PC-3 (cell line): ENCODE results near the gene VTN. TPM values are rescaled to one million over a fixed set of nuclear protein-coding genes. Genes with fewer than 3 reads are reported as not detected.

ENCODE experiments used
- ATAC-seq: fragments of 200-7000 bp; cut with Tn5 transposase; 2 replicates; pipeline ENCODE4 v1.9.1; 2020; ENCODE audit warnings: mild to moderate bottlenecking, moderate library complexity
- BruUV-seq: library from RNA; stranded (reverse); fragments of 400-500 nt; replicated peaks from 2 replicates; lab custom pipeline; 2021; lab: Mats Ljungman, UMichigan
- CTCF ChIA-PET: fragments of 300-600 bp; sonication (Branson Sonifier 250); formaldehyde crosslinking; loops from one replicate; lab custom pipeline; 2022; ENCODE audit warnings: antibody characterized with exemption; lab: Charles Lee
- POLR2A ChIA-PET: fragments of 300-600 bp; sonication (Branson Sonifier 250); formaldehyde crosslinking; loops from one replicate; lab custom pipeline; 2022; ENCODE audit warnings: antibody characterized with exemption; ENCODE audit not compliant: unreplicated experiment; lab: Charles Lee
- DNase-seq: peaks from one replicate; pipeline ENCODE4 v3.0.0-alpha.2; 2015
- H2AFZ ChIP-seq: fragments of 300-600 bp; sonication (generic); 2 replicates; pipeline ENCODE4 v1.6.0; 2016; ENCODE audit warnings: antibody characterized with exemption, low read length
- H3F3A ChIP-seq: fragments of 300-600 bp; sonication (generic); one replicate; pipeline ENCODE4 v1.6.0; 2017; ENCODE audit warnings: antibody characterized with exemption, low read length, control low read depth, mild to moderate bottlenecking; ENCODE audit not compliant: unreplicated experiment
- H3K27ac ChIP-seq: fragments of 300-600 bp; sonication (generic); 2 replicates; pipeline ENCODE4 v1.5.1; 2016; ENCODE audit warnings: mild to moderate bottlenecking, low read length
- H3K27me3 ChIP-seq: fragments of 300-600 bp; sonication (generic); 2 replicates; pipeline ENCODE4 v1.6.1; 2016; ENCODE audit warnings: low read length, mixed read lengths
- H3K36me3 ChIP-seq: fragments of 300-600 bp; sonication (generic); 2 replicates; pipeline ENCODE4 v1.6.1; 2016; ENCODE audit warnings: low read depth, mixed run types, low read length, mixed read lengths
- H3K4me1 ChIP-seq: fragments of 300-600 bp; sonication (generic); 2 replicates; pipeline ENCODE4 v1.5.1; 2016; ENCODE audit warnings: low read length; ENCODE audit not compliant: insufficient read depth
- H3K4me2 ChIP-seq: fragments of 300-600 bp; sonication (generic); 2 replicates; pipeline ENCODE4 v1.6.0; 2016; ENCODE audit warnings: low read length
- H3K4me3 ChIP-seq: fragments of 300-600 bp; sonication (generic); 2 replicates; pipeline ENCODE4 v1.5.1; 2016; ENCODE audit warnings: mild to moderate bottlenecking, low read length, mixed read lengths
- H3K79me2 ChIP-seq: fragments of 300-600 bp; sonication (generic); 2 replicates; pipeline ENCODE4 v1.6.1; 2017; ENCODE audit warnings: low read length, mixed read lengths
- H3K9ac ChIP-seq: fragments of 300-600 bp; sonication (generic); 2 replicates; pipeline ENCODE4 v1.6.0; 2016; ENCODE audit warnings: mild to moderate bottlenecking, low read length
- H3K9me2 ChIP-seq: fragments of 300-600 bp; sonication (generic); replicated peaks from 2 replicates; pipeline ENCODE4 v1.6.1; 2016; ENCODE audit warnings: mixed run types, low read length, mixed read lengths
- H3K9me3 ChIP-seq: fragments of 300-600 bp; sonication (generic); 2 replicates; pipeline ENCODE4 v1.6.1; 2016; ENCODE audit warnings: low read length, mixed read lengths
- H4K20me1 ChIP-seq: fragments of 300-600 bp; sonication (generic); 2 replicates; pipeline ENCODE4 v1.6.1; 2016; ENCODE audit warnings: low read length, mixed read lengths
- EZH2 ChIP-seq: fragments of 300-600 bp; sonication (generic); IDR thresholded peaks from one replicate; pipeline ENCODE4 v1.6.1; 2017; ENCODE audit warnings: antibody characterized with exemption, mild to moderate bottlenecking, low read length; ENCODE audit not compliant: unreplicated experiment
- EZH2phosphoT487 ChIP-seq: fragments of 300-600 bp; sonication (generic); IDR thresholded peaks from 2 replicates; pipeline ENCODE4 v1.6.1; 2018; ENCODE audit warnings: mild to moderate bottlenecking, antibody characterized with exemption, low read length, borderline replicate concordance
- intact Hi-C: fragments of 100-400 bp; cut with micrococcal nuclease; formaldehyde crosslinking; loops from 2 replicates; pipeline ENCODE4 v1.9.0; 2023
- total RNA-seq: library from RNA; depleted of rRNA; stranded (reverse); fragments of >200 nt; gene quantifications from 2 replicates; pipeline ENCODE4 v1.2.3, GENCODE V29; 2014
- TF ChIP-seq, protein P1 (sequence below): fragments of 300-600 bp; sonication (generic); conservative IDR thresholded peaks from 2 replicates; pipeline ENCODE4 v1.5.1; 2017; ENCODE audit warnings: antibody characterized with exemption, low read depth, mild to moderate bottlenecking, low read length

The VTN gene
- total RNA-seq, 1 experiment from 2014 or later: not detected

GRCh38 chr17:28343491-28343932 lies 26.6 kb downstream of the VTN start:
- Histone ChIP-seq H3K36me3 (peaks cover 10% of the 10 kb centered on the region; the same call in 1 of the 2 replicates), H3K79me2 (peaks cover 9% of the 10 kb centered on the region)
- CTCF ChIA-PET: no interaction called here

DNA sequence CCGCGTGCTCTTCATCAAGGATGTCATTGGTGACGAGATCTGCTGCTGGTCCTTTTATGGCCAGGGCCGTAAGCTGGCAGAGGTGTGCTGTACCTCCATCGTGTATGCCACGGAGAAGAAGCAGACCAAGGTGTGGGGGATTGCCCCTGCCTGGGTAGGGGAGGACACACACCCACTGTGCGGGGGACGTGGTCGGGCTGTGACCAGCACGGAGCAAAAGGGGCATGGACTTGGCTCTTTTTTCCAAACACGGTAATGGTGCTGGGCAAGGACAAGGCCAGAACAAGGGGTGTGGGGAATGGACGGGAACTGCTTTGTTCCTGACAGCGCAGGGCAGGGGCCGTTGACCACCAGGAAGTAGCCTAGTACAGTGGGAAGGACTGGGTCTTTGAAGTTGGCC lies 27.8 kb downstream of the VTN start:
- ChIA-PET CTCF (no interaction called here), POLR2A (no interaction called here)
- intact Hi-C loops: no loop called here

More at GRCh38 chr17:28343491-28343932, 26.6 kb downstream of the VTN start:
- TF ChIP-seq, protein P1, sequence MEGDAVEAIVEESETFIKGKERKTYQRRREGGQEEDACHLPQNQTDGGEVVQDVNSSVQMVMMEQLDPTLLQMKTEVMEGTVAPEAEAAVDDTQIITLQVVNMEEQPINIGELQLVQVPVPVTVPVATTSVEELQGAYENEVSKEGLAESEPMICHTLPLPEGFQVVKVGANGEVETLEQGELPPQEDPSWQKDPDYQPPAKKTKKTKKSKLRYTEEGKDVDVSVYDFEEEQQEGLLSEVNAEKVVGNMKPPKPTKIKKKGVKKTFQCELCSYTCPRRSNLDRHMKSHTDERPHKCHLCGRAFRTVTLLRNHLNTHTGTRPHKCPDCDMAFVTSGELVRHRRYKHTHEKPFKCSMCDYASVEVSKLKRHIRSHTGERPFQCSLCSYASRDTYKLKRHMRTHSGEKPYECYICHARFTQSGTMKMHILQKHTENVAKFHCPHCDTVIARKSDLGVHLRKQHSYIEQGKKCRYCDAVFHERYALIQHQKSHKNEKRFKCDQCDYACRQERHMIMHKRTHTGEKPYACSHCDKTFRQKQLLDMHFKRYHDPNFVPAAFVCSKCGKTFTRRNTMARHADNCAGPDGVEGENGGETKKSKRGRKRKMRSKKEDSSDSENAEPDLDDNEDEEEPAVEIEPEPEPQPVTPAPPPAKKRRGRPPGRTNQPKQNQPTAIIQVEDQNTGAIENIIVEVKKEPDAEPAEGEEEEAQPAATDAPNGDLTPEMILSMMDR: no peak
- no peak for TF ChIP-seq EZH2
- TF ChIP-seq EZH2phosphoT487: no peak
- no peaks in the 10 kb centered on the region for H3K27me3 ChIP-seq
- no peaks in the 10 kb centered on the region for H4K20me1 ChIP-seq
- peaks cover 28% of the 10 kb centered on the region for H3K4me1 ChIP-seq
- DNase-seq: no peak
- intact Hi-C loops: no loop called here
- no TSS peak for BruUV-seq
- peaks cover 6% of the 10 kb centered on the region for H3F3A ChIP-seq
- H3K9ac ChIP-seq: no peak overlapping the region
- no peak overlapping the region for H2AFZ ChIP-seq
- no peak overlapping the region for H3K4me3 ChIP-seq
- POLR2A ChIA-PET: no interaction called here
- H3K27ac ChIP-seq: no peak overlapping the region
- H3K4me2 ChIP-seq: no peak overlapping the region
- no peaks in the 10 kb centered on the region for H3K9me3 ChIP-seq
- ATAC-seq: no peak
- no peaks in the 10 kb centered on the region for H3K9me2 ChIP-seq

GRCh38 chr17:28341516-28341915 lies 28.6 kb downstream of the VTN start:
- H3K9me2 ChIP-seq: no peaks in the 10 kb centered on the region
- intact Hi-C loops: no loop called here
- no peak overlapping the region for H3K27ac ChIP-seq
- POLR2A ChIA-PET: no interaction called here
- peaks cover 27% of the 10 kb centered on the region for H3K4me1 ChIP-seq
- peaks cover 1% of the 10 kb centered on the region for H3F3A ChIP-seq
- CTCF ChIA-PET: no interaction called here
- no peaks in the 10 kb centered on the region for H3K9me3 ChIP-seq
- H3K79me2 ChIP-seq: peaks cover 29% of the 10 kb centered on the region
- DNase-seq (no peak), ATAC-seq (no peak)
- no peak for TF ChIP-seq EZH2phosphoT487
- TF ChIP-seq, protein P1: no peak
- TF ChIP-seq EZH2: no peak
- no peak overlapping the region for H2AFZ ChIP-seq
- H3K4me2 ChIP-seq: no peak overlapping the region
- no TSS peak for BruUV-seq
- no peaks in the 10 kb centered on the region for H3K27me3 ChIP-seq
- H4K20me1 ChIP-seq: 0 out of 2 replicates have a peak, but pooled peaks cover 6% of the 10 kb centered on the region
- no peak overlapping the region for H3K4me3 ChIP-seq
- H3K9ac ChIP-seq: no peak overlapping the region
- H3K36me3 ChIP-seq: peaks cover 10% of the 10 kb centered on the region; the same call in 1 of the 2 replicates

More for the DNA sequence above, 27.8 kb downstream of the VTN start:
- peaks cover 21% of the 10 kb centered on the region for H3K79me2 ChIP-seq
- H3K9ac ChIP-seq: no peak overlapping the region
- DNase-seq (no peak), ATAC-seq (no peak)
- H2AFZ ChIP-seq: no peak overlapping the region
- H3K27ac ChIP-seq: no peak overlapping the region
- no peak overlapping the region for H3K4me3 ChIP-seq
- peaks cover 6% of the 10 kb centered on the region for H3F3A ChIP-seq
- no peak for TF ChIP-seq EZH2phosphoT487
- TF ChIP-seq EZH2: no peak
- TF ChIP-seq, protein P1: no peak
- no peaks in the 10 kb centered on the region for H4K20me1 ChIP-seq
- H3K9me3 ChIP-seq: no peaks in the 10 kb centered on the region
- H3K36me3 ChIP-seq: peaks cover 10% of the 10 kb centered on the region; the same call in 1 of the 2 replicates
- no peaks in the 10 kb centered on the region for H3K27me3 ChIP-seq
- no peak overlapping the region for H3K4me2 ChIP-seq
- BruUV-seq: no TSS peak
- no peaks in the 10 kb centered on the region for H3K9me2 ChIP-seq
- peaks cover 26% of the 10 kb centered on the region for H3K4me1 ChIP-seq
